B cell (primary cell): Measurements from ENCODE around the gene GRPEL2. TPM values are rescaled to one million over a fixed set of nuclear protein-coding genes. Genes with fewer than 3 reads are reported as not detected.
"Not testable (repeated sequence)": the region's sequence is repeated elsewhere in the genome, so short reads cannot be mapped to it uniquely, and the experiment has no call there.

Experiments
- ATAC-seq: fragments of 200-7000 bp; cut with Tn5 transposase; one replicate; pipeline ENCODE4 v1.10.0; 2021; ENCODE audit warnings: low read depth, mild to moderate bottlenecking, moderate number of reproducible peaks, moderate library complexity
- CTCF ChIA-PET: fragments of 350-600 bp; sonication (Branson Sonifier 250); formaldehyde crosslinking; loops from one replicate; lab custom pipeline; 2021; ENCODE audit warnings: antibody characterized with exemption, inconsistent platforms; lab: Charles Lee
- POLR2A ChIA-PET: fragments of 350-600 bp; sonication (Branson Sonifier 250); formaldehyde crosslinking; loops from one replicate; lab custom pipeline; 2021; ENCODE audit warnings: antibody characterized with exemption; lab: Charles Lee
- DNase-seq: peaks from one replicate; pipeline ENCODE4 v3.0.0; 2013
- H2AFZ ChIP-seq: 2 replicates; pipeline ENCODE4 v1.6.1; 2012; ENCODE audit warnings: mild to moderate bottlenecking, low read depth, low read length; ENCODE audit not compliant: insufficient read depth, poor library complexity, severe bottlenecking
- H3K27ac ChIP-seq, 2 donors: 1 replicate in 1 of 2; 2 replicates in 1 of 2; pipeline ENCODE4 v1.5.1; 2012 to 2013; ENCODE audit warnings: low read length in 2 of 2, mild to moderate bottlenecking in 2 of 2, moderate library complexity in 1 of 2
- H3K27me3 ChIP-seq, 4 experiments: fragments of 200-600 bp in 1 of 4; sonication (generic) in 1 of 4; replicated peaks in 1 of 4; 1 replicate in 2 of 4; 2 replicates in 2 of 4; pipeline versions ENCODE4 v1.6.1 to v1.7.0; 2013 to 2016; ENCODE audit warnings: low read length in 3 of 4, mild to moderate bottlenecking in 2 of 4, mixed read lengths in 1 of 4, moderate library complexity in 1 of 4; ENCODE audit not compliant: insufficient read depth in 4 of 4, control insufficient read depth in 3 of 4; ENCODE audit errors: control extremely low read depth in 1 of 4
- H3K36me3 ChIP-seq, 2 experiments: replicated peaks in 1 of 2; 1 replicate in 1 of 2; 2 replicates in 1 of 2; pipeline versions ENCODE4 v1.6.1 to v1.7.1; 2013; ENCODE audit warnings: low read length in 1 of 2; ENCODE audit not compliant: insufficient read depth in 2 of 2, control insufficient read depth in 1 of 2; ENCODE audit errors: control extremely low read depth in 1 of 2, extremely low read depth in 1 of 2
- H3K4me1 ChIP-seq, 2 donors: fragments of 200-600 bp in 1 of 2; sonication (generic) in 1 of 2; 1 replicate in 1 of 2; 2 replicates in 1 of 2; pipeline versions ENCODE4 v1.5.1 to v1.6.1; 2013 to 2017; ENCODE audit warnings: low read length in 2 of 2; ENCODE audit not compliant: control insufficient read depth in 2 of 2, insufficient read depth in 2 of 2
- H3K4me2 ChIP-seq: replicated peaks from 2 replicates; pipeline ENCODE3; 2012; ENCODE audit warnings: mild to moderate bottlenecking, low read depth, low read length; ENCODE audit not compliant: poor library complexity, severe bottlenecking
- H3K4me3 ChIP-seq, 5 experiments: fragments of 200-600 bp in 1 of 5; sonication (generic) in 1 of 5; 1 replicate in 3 of 5; 2 replicates in 2 of 5; pipeline versions ENCODE4 v1.5.1 to v1.7.0; 2011 to 2016; ENCODE audit warnings: low read length in 4 of 5, mild to moderate bottlenecking in 4 of 5, low read depth in 2 of 5, control low read depth in 1 of 5, moderate library complexity in 1 of 5; ENCODE audit not compliant: insufficient read depth in 1 of 5; ENCODE audit errors: control extremely low read depth in 1 of 5, extremely low read depth in 1 of 5
- H3K79me2 ChIP-seq: fragments of 200-600 bp; sonication (generic); one replicate; pipeline ENCODE4 v1.6.0; 2016; ENCODE audit warnings: low read length; ENCODE audit not compliant: control insufficient read depth, insufficient read depth
- H3K9ac ChIP-seq: fragments of 200-600 bp; sonication (generic); 2 replicates; pipeline ENCODE4 v1.6.1; 2017; ENCODE audit warnings: mild to moderate bottlenecking, low read length, moderate library complexity
- H3K9me3 ChIP-seq, 3 donors: one replicate each; pipeline versions ENCODE4 v1.6.1 to v1.7.1; 2013; ENCODE audit warnings: low read length in 2 of 3; ENCODE audit not compliant: control insufficient read depth in 2 of 3, insufficient read depth in 1 of 3; ENCODE audit errors: control extremely low read depth in 1 of 3
- H4K20me1 ChIP-seq: 2 replicates; pipeline ENCODE4 v1.6.0; 2012; ENCODE audit warnings: mild to moderate bottlenecking, low read length; ENCODE audit not compliant: insufficient read depth, control insufficient read depth, poor library complexity, severe bottlenecking
- H3K27ac Mint-ChIP-seq: one replicate; pipeline ENCODE4 v1.8.0; 2021; ENCODE audit warnings: mixed read lengths
- H3K27me3 Mint-ChIP-seq: one replicate; pipeline ENCODE4 v1.8.0; 2021; ENCODE audit warnings: mixed read lengths
- H3K4me1 Mint-ChIP-seq: one replicate; pipeline ENCODE4 v1.8.0; 2021; ENCODE audit warnings: mixed read lengths
- H3K4me3 Mint-ChIP-seq: one replicate; pipeline ENCODE4 v1.8.0; 2021; ENCODE audit warnings: mixed read lengths
- H3K9me3 Mint-ChIP-seq: one replicate; pipeline ENCODE4 v1.8.0; 2022; ENCODE audit warnings: mixed read lengths; ENCODE audit not compliant: insufficient read depth
- EZH2 ChIP-seq: IDR thresholded peaks from 2 replicates; pipeline ENCODE4 v1.6.1; 2012; ENCODE audit warnings: borderline replicate concordance, low read depth, mild to moderate bottlenecking, moderate library complexity, low read length; ENCODE audit not compliant: insufficient read depth, poor library complexity, severe bottlenecking
- WGBS: methylation state at CpG from one replicate; pipeline ENCODE4 v1.1.5; 2013; ENCODE audit warnings: missing lambda C conversion rate; ENCODE audit not compliant: insufficient coverage; 5-methylcytosine and 5-hydroxymethylcytosine counted together
- intact Hi-C: fragments of 100-400 bp; cut with micrococcal nuclease; formaldehyde crosslinking; loops from one replicate; pipeline ENCODE4 v1.10.0; 2022
- polyA plus RNA-seq: library from polyadenylated mRNA; depleted of rRNA; stranded (reverse); fragments of >200 nt; gene quantifications from 2 replicates; pipeline ENCODE4 v1.2.3, GENCODE V29; 2012
- total RNA-seq, 2 donors: library from RNA; stranded (reverse); fragments of 120-200 nt in 1 of 2; gene quantifications; 1 replicate in 1 of 2; 2 replicates in 1 of 2; pipeline versions ENCODE4 v1.2.3 to v1.2.4, GENCODE V29; 2013 to 2022
- TF ChIP-seq, protein P1 (sequence below): fragments of 200-600 bp; IDR thresholded peaks from one replicate; pipeline ENCODE4 v1.8.0; 2022; ENCODE audit warnings: antibody characterized with exemption, mild to moderate bottlenecking

The GRPEL2 gene
- total and polyA plus RNA-seq, 2 donors (not counting 1 experiment from before 2014, with no cell fraction given), result 1.1 to 12.1 TPM

DNA sequence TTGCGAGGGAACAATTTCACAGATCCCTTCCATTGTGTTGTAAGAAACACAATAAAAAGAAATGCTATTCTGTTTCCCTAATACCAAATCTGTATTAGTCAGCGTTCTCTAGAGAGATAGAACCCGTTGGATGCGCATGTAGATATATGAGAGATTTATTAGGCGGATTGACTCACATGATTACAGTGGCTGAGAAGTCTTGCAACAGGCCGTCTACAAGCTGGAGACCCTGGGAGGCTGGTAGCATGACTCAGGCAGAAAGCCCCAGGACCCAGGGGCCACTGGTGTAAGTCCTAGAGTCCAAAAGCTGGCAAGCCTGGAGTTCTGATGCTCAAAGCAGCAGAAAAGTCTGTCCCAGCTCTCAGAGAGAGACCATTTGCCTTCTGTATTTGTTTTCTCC lies 52.2 kb downstream of the GRPEL2 start:
- Mint-ChIP-seq H3K4me1 (no peaks in the 10 kb centered on the region), H3K4me3 (no peak overlapping the region), H3K9me3 (no peaks in the 10 kb centered on the region), H3K27me3 (peaks cover 17% of the 10 kb centered on the region), H3K27ac (no peak overlapping the region)
- Histone ChIP-seq H3K27me3 (peaks cover 0 to 2% (median 0%) of the 10 kb centered on the region in 4 experiments), H3K4me3 (no peak overlapping the region), H3K36me3 (no peaks in the 10 kb centered on the region), H3K9ac (no peak overlapping the region), H3K79me2 (no peaks in the 10 kb centered on the region), H4K20me1 (no peaks in the 10 kb centered on the region), H3K27ac (no peak overlapping the region), H2AFZ (no peak overlapping the region), H3K4me2 (no peak overlapping the region), H3K4me1 (no peaks in the 10 kb centered on the region), H3K9me3 (no peaks in the 10 kb centered on the region)
- no peak for DNase-seq
- ChIA-PET CTCF (no interaction called here), POLR2A (no interaction called here)
- TF ChIP-seq, protein P1, sequence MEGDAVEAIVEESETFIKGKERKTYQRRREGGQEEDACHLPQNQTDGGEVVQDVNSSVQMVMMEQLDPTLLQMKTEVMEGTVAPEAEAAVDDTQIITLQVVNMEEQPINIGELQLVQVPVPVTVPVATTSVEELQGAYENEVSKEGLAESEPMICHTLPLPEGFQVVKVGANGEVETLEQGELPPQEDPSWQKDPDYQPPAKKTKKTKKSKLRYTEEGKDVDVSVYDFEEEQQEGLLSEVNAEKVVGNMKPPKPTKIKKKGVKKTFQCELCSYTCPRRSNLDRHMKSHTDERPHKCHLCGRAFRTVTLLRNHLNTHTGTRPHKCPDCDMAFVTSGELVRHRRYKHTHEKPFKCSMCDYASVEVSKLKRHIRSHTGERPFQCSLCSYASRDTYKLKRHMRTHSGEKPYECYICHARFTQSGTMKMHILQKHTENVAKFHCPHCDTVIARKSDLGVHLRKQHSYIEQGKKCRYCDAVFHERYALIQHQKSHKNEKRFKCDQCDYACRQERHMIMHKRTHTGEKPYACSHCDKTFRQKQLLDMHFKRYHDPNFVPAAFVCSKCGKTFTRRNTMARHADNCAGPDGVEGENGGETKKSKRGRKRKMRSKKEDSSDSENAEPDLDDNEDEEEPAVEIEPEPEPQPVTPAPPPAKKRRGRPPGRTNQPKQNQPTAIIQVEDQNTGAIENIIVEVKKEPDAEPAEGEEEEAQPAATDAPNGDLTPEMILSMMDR, result no peak
- no peak for TF ChIP-seq EZH2
- no peak for ATAC-seq
- intact Hi-C loops, result no loop called here
- 87% methylated on average over 2 of the region's 6 CpGs for WGBS

DNA sequence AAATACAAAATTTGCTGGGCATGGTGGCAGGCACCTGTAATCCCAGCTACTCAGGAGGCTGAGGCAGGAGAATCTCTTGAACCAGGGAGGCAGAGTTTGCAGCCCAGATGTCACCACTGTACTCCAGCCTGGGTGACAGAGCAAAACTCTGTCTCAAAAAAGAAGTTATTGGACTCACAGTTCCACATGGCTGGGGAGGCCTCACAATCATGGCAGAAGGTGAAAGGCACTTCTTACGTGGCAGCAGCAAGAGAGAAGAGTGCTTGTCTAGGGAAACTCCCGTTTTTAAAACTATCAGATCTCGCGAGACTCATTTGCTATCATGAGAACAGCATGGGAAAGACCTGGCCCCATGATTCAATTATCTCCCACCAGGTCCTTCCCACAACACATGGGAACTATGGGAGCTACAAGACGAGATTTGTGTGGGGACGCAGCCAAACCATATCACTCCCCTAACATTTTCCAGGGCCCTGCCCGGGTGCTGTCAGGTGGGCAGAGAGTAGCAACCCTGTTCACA lies 53.5 kb downstream of the GRPEL2 start:
- H3K27ac Mint-ChIP-seq, H3K79me2 ChIP-seq, H3K4me3 ChIP-seq, H3K4me3 Mint-ChIP-seq, H3K4me1 ChIP-seq, CTCF ChIA-PET, H3K9me3 Mint-ChIP-seq, H3K27me3 ChIP-seq, H3K9me3 ChIP-seq, H3K27ac ChIP-seq, H3K36me3 ChIP-seq, POLR2A ChIA-PET, H3K4me2 ChIP-seq, intact Hi-C loops, H3K4me1 Mint-ChIP-seq, H4K20me1 ChIP-seq, H3K9ac ChIP-seq, DNase-seq, ATAC-seq, H2AFZ ChIP-seq: not testable (repeated sequence)
- peaks cover 17% of the 10 kb centered on the region for H3K27me3 Mint-ChIP-seq
- WGBS, result 71% methylated on average over 6 of the region's 7 CpGs
